Thyroid gland (tissue), 4 donors: Measurements from ENCODE around the gene FLT4. TPM values are rescaled to one million over a fixed set of nuclear protein-coding genes. Genes with fewer than 3 reads are reported as not detected.

Experiments
- DNase-seq, 2 donors: peaks; one replicate each; pipeline ENCODE4 v3.0.0-alpha.2; 2019
- H3K27ac ChIP-seq, 3 donors: fragments of 200-600 bp; sonication (generic); 1 replicate in 2 of 3; 2 replicates in 1 of 3; pipeline ENCODE4 v1.5.1; 2016 to 2019; ENCODE audit warnings: mild to moderate bottlenecking in 1 of 3, moderate library complexity in 1 of 3
- H3K27me3 ChIP-seq: fragments of 200-600 bp; sonication (generic); one replicate; pipeline ENCODE4 v1.5.1; 2019
- H3K36me3 ChIP-seq, 2 donors: fragments of 200-600 bp; sonication (generic); one replicate each; pipeline ENCODE4 v1.5.1; 2016 to 2019
- H3K4me1 ChIP-seq, 2 donors: fragments of 200-600 bp; sonication (generic); one replicate each; pipeline ENCODE4 v1.5.1; 2017 to 2019
- H3K4me3 ChIP-seq, 3 donors: fragments of 200-600 bp; sonication (generic); replicated peaks in 1 of 3; 1 replicate in 2 of 3; 2 replicates in 1 of 3; pipeline ENCODE4 v1.5.1; 2016; ENCODE audit warnings: mild to moderate bottlenecking in 1 of 3
- H3K9me3 ChIP-seq: fragments of 200-600 bp; sonication (generic); one replicate; pipeline ENCODE4 v1.5.1; 2017
- CTCF ChIP-seq, 6 experiments: fragments of 200-600 bp in 3 of 6; fragments of 450-650 bp in 3 of 6; sonication (generic) in 3 of 6; IDR thresholded peaks; one replicate each; pipeline ENCODE4 v1.5.1; 2016 to 2019; ENCODE audit warnings: antibody characterized with exemption in 6 of 6, mild to moderate bottlenecking in 2 of 6, inconsistent platforms in 1 of 6, moderate library complexity in 1 of 6
- POLR2A ChIP-seq, 2 donors: fragments of 450-650 bp; IDR thresholded peaks; one replicate each; pipeline ENCODE4 v1.6.1; 2017; ENCODE audit warnings: antibody characterized with exemption in 2 of 2, mild to moderate bottlenecking in 2 of 2, moderate library complexity in 1 of 2
- WGBS, 2 donors: methylation state at CpG; one replicate each; pipeline ENCODE4 v1.1.5; 2017; 5-methylcytosine and 5-hydroxymethylcytosine counted together
- intact Hi-C: fragments of 100-400 bp; cut with DNase I; formaldehyde crosslinking; loops from one replicate; pipeline ENCODE4 v1.15.1; 2023
- total RNA-seq, 4 donors: library from RNA; depleted of rRNA; stranded (reverse); fragments of >200 nt; gene quantifications; one replicate each; pipeline ENCODE4 v1.2.3, GENCODE V29; 2016

Gene FLT4
- total RNA-seq, 4 donors from 2014 or later: 52.8 to 90.9 (median 66.8) TPM

GRCh38 chr5:180553530-180553929, 95.9 kb downstream of the FLT4 start:
- no peaks in the 10 kb centered on the region for H3K4me1 ChIP-seq
- TF ChIP-seq POLR2A (IDR thresholded peaks at IDR 0.05): no peak
- TF ChIP-seq CTCF (IDR thresholded peaks at IDR 0.05): no peak
- no peaks in the 10 kb centered on the region for H3K27me3 ChIP-seq
- no peaks in the 10 kb centered on the region for H3K9me3 ChIP-seq
- no peak overlapping the region for H3K27ac ChIP-seq
- H3K4me3 ChIP-seq: no peak overlapping the region
- H3K36me3 ChIP-seq: peaks cover 3 to 6% of the 10 kb centered on the region in 2 donors
- intact Hi-C loops: no loop called here
- DNase-seq: no peak
- 95 to 98% methylated on average over 3 of the region's 3 CpGs for WGBS, 2 donors

Other genes with a start within 250 kb of the FLT4 start
- gene CNOT6, start 155.2 kb downstream of the FLT4 start, total RNA-seq: 10 to 100 TPM; 14.0 to 21.0 (median 17.2) TPM
- 1 to 10 TPM in 3 of 4 donors, not detected in 1; 1.0 to 8.1 (median 3.5) TPM for gene SCGB3A1, start 58.1 kb downstream of the FLT4 start, total RNA-seq
- not detected for gene OR2Y1, start 90.5 kb upstream of the FLT4 start, total RNA-seq
- gene MGAT1, start 153.2 kb upstream of the FLT4 start, total RNA-seq: 100 to 1,000 TPM; 155 to 283 (median 200) TPM
- gene ZFP62, start 211.7 kb upstream of the FLT4 start, total RNA-seq: 10 to 100 TPM; 41.1 to 58.9 (median 47.3) TPM
- 1 to 10 TPM in 3 of 4 donors, under 1 TPM in 1; 0.89 to 7.1 (median 2.8) TPM for gene BTNL8, start 249.6 kb upstream of the FLT4 start, total RNA-seq